ENCODE data around the gene CSNK2A1.
"Not testable (repeated sequence)": the region's sequence is repeated elsewhere in the genome, so short reads cannot be mapped to it uniquely, and the experiment has no call there.

CSNK2A1 gene

DNA sequence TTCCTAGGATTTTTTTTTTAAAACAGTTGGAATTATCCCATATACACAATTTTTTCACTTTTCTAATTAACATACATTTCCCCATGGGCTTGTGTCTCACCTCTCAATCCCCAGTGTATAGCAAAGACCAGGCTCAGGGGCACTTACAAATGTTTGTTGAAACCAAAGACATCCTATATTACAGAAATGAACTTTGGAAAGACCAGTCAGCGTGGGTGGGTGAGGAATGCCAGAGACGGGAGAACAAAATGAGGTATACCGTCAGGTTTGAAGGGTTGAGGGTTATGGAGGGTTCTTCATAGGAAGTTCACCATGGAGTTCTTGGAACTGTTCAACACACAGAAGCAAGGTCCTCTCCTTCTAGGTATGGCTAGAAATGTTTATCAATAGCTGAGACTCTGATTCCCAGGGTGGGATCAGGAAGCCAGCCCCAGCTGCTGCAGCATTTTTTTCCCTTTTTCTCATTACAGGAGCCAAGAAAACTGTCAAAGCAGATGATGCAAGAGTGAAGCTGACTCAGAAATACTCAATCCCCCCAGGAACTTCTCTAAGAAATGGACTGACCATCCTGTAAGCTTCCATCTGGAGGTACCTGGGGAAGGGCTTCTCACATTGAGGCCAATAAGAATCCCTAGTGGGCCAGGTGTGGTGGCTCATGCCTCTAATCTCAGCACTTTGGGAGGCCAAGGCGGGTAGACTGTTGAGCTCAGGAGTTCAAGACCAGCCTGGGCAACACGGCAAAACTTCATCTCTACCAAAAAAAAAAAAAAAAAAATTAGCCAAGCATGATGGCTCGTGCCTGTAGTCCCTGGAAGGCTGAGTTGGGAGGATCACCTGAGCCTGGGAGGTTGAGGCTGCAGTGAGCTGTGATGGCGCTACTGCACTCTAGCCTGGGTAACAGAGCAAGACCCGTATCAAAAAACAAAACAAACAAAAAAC is 65.3 kb downstream of the CSNK2A1 start:
- DNase-seq = no peak
- H3K4me1 Mint-ChIP-seq = peaks cover 4% of the 10 kb centered on the region
- H3K4me3 Mint-ChIP-seq = no peak overlapping the region
- peaks cover 15% of the 10 kb centered on the region for H3K9me3 Mint-ChIP-seq
- TF ChIP-seq, protein P1, sequence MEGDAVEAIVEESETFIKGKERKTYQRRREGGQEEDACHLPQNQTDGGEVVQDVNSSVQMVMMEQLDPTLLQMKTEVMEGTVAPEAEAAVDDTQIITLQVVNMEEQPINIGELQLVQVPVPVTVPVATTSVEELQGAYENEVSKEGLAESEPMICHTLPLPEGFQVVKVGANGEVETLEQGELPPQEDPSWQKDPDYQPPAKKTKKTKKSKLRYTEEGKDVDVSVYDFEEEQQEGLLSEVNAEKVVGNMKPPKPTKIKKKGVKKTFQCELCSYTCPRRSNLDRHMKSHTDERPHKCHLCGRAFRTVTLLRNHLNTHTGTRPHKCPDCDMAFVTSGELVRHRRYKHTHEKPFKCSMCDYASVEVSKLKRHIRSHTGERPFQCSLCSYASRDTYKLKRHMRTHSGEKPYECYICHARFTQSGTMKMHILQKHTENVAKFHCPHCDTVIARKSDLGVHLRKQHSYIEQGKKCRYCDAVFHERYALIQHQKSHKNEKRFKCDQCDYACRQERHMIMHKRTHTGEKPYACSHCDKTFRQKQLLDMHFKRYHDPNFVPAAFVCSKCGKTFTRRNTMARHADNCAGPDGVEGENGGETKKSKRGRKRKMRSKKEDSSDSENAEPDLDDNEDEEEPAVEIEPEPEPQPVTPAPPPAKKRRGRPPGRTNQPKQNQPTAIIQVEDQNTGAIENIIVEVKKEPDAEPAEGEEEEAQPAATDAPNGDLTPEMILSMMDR (IDR thresholded peaks at IDR 0.05) = no peak
- H3K27ac Mint-ChIP-seq = peak overlapping the region; percentile 34
- H3K36me3 Mint-ChIP-seq (ENCODE audit: low read depth) = peaks cover 63% of the 10 kb centered on the region
- no peaks in the 10 kb centered on the region for H3K27me3 Mint-ChIP-seq (ENCODE audit: low read depth, poor library complexity)

DNA sequence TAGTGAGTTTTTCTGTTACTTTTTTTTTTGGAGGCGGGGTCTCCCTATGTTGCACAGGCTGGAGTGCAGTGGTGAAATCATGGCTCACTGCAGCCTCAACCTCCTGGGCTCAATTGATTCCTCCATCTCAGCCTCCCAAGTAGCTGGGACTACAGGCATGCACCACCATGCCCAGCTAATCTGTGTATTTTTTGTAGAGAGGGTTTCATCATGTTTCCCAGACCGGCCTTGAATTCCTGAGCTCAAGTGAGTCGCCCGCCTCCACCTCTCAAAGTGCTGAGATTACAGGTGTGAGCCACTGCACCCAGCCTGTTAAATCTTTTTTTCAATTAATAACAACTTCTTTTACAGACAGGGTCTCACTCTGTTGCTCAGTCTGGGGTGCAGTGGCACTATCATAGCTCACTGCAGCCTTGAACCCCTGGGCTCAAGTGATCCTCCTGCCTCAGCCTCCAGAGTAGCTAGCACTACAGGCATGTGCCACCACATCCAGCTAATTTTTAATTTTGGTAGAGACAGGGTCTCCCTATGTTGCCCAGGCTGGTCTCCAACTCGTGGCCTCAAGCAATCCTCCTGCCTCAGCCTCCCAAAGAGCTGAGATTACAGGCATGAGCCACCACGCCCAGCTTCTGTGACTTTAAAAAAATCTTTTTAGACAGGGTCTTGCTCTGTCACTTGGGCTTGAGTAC is 66.9 kb downstream of the CSNK2A1 start:
- H3K4me1 Mint-ChIP-seq; H3K27me3 Mint-ChIP-seq (ENCODE audit: low read depth, poor library complexity); H3K27ac Mint-ChIP-seq; H3K4me3 Mint-ChIP-seq; DNase-seq: not testable (repeated sequence)
- Mint-ChIP-seq H3K9me3 (peaks cover 31% of the 10 kb centered on the region), H3K36me3 (ENCODE audit: low read depth) (peaks cover 65% of the 10 kb centered on the region)

DNA sequence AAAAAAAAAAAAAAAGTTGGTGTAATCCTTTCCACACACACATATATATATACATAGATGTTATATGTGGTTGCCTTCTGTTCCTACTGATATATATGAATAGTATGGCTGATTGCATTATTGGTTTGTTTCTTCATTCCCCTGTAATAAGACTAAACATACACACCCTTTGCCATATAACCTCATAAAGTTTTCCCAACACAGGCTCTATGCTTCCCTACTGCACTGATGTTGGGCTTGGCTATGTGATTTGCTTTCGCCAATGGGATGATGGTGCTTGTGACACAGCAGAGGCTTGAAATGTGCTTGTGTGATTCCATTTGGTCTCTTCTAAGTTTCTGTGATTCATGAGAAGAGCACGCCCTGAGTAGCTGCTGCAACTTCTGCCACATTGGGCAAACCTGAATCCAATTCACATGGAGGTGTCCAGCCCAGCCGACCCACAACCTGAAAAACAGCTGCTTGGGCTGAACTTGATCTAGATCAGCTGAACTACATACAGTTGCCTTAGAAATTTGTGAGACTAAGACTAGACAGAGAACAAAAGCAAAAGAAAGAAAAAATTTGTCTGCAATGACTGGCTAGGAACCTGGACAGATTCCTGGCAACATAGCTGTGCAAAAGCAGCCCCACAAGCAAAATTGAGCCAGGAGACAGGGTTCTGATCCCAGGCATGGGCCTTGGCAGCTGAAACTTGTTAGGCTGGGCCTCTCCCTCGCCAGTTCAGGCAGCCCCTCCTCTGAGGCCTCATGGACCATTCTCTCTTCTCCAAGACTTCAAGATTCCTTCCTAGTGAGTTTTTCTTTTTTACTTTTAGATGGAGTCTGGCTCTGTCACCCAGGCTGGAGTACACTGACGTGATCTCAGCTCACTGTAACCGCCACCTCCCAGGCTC is 67.9 kb downstream of the CSNK2A1 start:
- no peak for DNase-seq
- peaks cover 41% of the 10 kb centered on the region for H3K9me3 Mint-ChIP-seq
- TF ChIP-seq, protein P1 (IDR thresholded peaks at IDR 0.05) = no peak
- peaks cover 4% of the 10 kb centered on the region for H3K4me1 Mint-ChIP-seq
- H3K4me3 Mint-ChIP-seq = no peak overlapping the region
- peaks cover 70% of the 10 kb centered on the region for H3K36me3 Mint-ChIP-seq (ENCODE audit: low read depth)
- peak overlapping the region; percentile 46 for H3K27ac Mint-ChIP-seq
- H3K27me3 Mint-ChIP-seq (ENCODE audit: low read depth, poor library complexity) = no peaks in the 10 kb centered on the region

DNA sequence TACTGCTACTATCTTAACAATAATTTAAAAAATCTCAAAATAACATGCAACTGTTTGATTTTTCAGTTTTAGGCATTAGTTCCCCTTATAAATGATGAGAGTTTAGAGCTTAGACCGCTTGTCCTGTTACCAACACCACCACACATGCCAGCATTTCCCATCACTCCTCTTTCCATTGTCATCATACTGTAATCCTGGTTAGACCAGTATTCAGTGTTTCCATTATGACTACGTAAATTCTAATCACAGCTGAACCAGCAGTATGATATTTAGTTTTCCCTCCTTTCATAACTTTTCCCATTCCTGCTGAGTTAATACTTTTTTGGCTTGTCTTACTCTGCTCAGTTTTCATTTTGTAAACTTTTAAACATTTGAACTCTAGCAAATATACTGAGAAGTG is 69.0 kb downstream of the CSNK2A1 start:
- TF ChIP-seq, protein P1 (IDR thresholded peaks at IDR 0.05) = no peak
- H3K27ac Mint-ChIP-seq = no peak overlapping the region
- H3K4me3 Mint-ChIP-seq = no peak overlapping the region
- peaks cover 4% of the 10 kb centered on the region for H3K4me1 Mint-ChIP-seq
- peaks cover 52% of the 10 kb centered on the region for H3K9me3 Mint-ChIP-seq
- peaks cover 70% of the 10 kb centered on the region for H3K36me3 Mint-ChIP-seq (ENCODE audit: low read depth)
- no peaks in the 10 kb centered on the region for H3K27me3 Mint-ChIP-seq (ENCODE audit: low read depth, poor library complexity)
- no peak for DNase-seq

DNA sequence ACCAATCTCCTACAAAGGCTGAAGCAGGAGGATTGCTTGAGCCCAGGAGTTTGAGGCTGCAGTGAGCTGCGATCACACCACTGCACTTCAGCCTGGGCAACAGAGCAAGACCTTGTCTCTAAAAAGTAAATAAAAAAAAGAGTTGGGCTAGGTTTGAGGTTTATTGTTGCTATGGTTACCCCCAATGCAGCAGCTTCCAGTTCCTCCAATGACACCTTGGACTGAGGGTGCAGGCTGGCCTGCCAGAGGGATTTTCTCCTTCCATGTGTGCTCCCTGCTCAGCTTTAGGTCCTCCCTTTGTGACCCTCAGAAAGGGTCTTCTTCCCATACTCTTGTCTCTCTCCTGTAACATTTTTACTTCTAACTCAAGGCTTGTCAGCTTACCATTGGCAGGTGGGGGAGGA is 70.7 kb downstream of the CSNK2A1 start:
- Mint-ChIP-seq H3K27ac (no peak overlapping the region), H3K36me3 (ENCODE audit: low read depth) (peaks cover 63% of the 10 kb centered on the region)

More for the DNA sequence above, 70.7 kb downstream of the CSNK2A1 start:
- no peak for DNase-seq
- H3K4me3 Mint-ChIP-seq = no peak overlapping the region
- peaks cover 69% of the 10 kb centered on the region for H3K9me3 Mint-ChIP-seq
- peaks cover 5% of the 10 kb centered on the region for H3K27me3 Mint-ChIP-seq (ENCODE audit: low read depth, poor library complexity)
- TF ChIP-seq, protein P1 (IDR thresholded peaks at IDR 0.05) = no peak
- H3K4me1 Mint-ChIP-seq = peaks cover 4% of the 10 kb centered on the region
